HepG2 (cell line): ENCODE data around the gene PTK7.

Experiments
- CBX5 ChIP-seq: sonication (generic); formaldehyde crosslinking; IDR thresholded peaks from 2 replicates; pipeline ENCODE4 v1.4.0; 2020; ENCODE audit warnings: missing genetic modification reagents, borderline replicate concordance
- ELF4 ChIP-seq: sonication (generic); formaldehyde crosslinking; IDR thresholded peaks from 2 replicates; pipeline ENCODE4 v1.5.0; 2020; ENCODE audit warnings: missing genetic modification reagents, mild to moderate bottlenecking, moderate library complexity, borderline replicate concordance
- EP300 ChIP-seq, 3 experiments: sonication (generic) in 1 of 3; formaldehyde crosslinking in 1 of 3; IDR thresholded peaks; 2 replicates each; pipeline versions ENCODE4 v1.5.1 to v1.6.1; 2011 to 2020; ENCODE audit warnings: low read depth in 2 of 3, low read length in 2 of 3, borderline replicate concordance in 1 of 3, improper control_type of control experiment in 1 of 3, mild to moderate bottlenecking in 1 of 3, missing genetic modification reagents in 1 of 3, moderate library complexity in 1 of 3
- RAD21 ChIP-seq: fragments of 450-650 bp; formaldehyde crosslinking; IDR thresholded peaks from 2 replicates; pipeline ENCODE4 v1.5.0; 2020; ENCODE audit warnings: mild to moderate bottlenecking
- SMAD3 ChIP-seq: sonication (generic); formaldehyde crosslinking; IDR thresholded peaks from 2 replicates; pipeline ENCODE4 v1.4.0; 2020; ENCODE audit warnings: missing genetic modification reagents
- ZNF768 ChIP-seq: sonication (generic); formaldehyde crosslinking; IDR thresholded peaks from 2 replicates; pipeline ENCODE4 v1.4.0; 2020; ENCODE audit warnings: missing genetic modification reagents
- ZNF777 ChIP-seq: sonication (generic); formaldehyde crosslinking; IDR thresholded peaks from 2 replicates; pipeline ENCODE4 v1.4.0; 2020; ENCODE audit warnings: missing genetic modification reagents
- TF ChIP-seq, protein P1 (sequence below): sonication (generic); formaldehyde crosslinking; IDR thresholded peaks from 2 replicates; pipeline ENCODE4 v1.4.0; 2020; ENCODE audit warnings: missing genetic modification reagents
- TF ChIP-seq, protein P2 (sequence below): sonication (generic); formaldehyde crosslinking; IDR thresholded peaks from 2 replicates; pipeline ENCODE4 v1.4.0; 2020; ENCODE audit warnings: missing genetic modification reagents
- TF ChIP-seq, protein P3 (sequence below): sonication (generic); formaldehyde crosslinking; IDR thresholded peaks from 2 replicates; pipeline ENCODE4 v1.5.0; 2020; ENCODE audit warnings: mild to moderate bottlenecking, missing genetic modification reagents, moderate library complexity
- TF ChIP-seq, protein P4 (sequence below), 2 experiments: IDR thresholded peaks; 2 replicates each; pipeline ENCODE4 v1.6.1; 2011 to 2012; ENCODE audit warnings: low read length in 2 of 2, borderline replicate concordance in 1 of 2, low read depth in 1 of 2, mild to moderate bottlenecking in 1 of 2, moderate library complexity in 1 of 2
- TF ChIP-seq, protein P5 (sequence below): sonication (generic); formaldehyde crosslinking; IDR thresholded peaks from 2 replicates; pipeline ENCODE4; 2020; ENCODE audit warnings: missing genetic modification reagents, mild to moderate bottlenecking, borderline replicate concordance

DNA sequence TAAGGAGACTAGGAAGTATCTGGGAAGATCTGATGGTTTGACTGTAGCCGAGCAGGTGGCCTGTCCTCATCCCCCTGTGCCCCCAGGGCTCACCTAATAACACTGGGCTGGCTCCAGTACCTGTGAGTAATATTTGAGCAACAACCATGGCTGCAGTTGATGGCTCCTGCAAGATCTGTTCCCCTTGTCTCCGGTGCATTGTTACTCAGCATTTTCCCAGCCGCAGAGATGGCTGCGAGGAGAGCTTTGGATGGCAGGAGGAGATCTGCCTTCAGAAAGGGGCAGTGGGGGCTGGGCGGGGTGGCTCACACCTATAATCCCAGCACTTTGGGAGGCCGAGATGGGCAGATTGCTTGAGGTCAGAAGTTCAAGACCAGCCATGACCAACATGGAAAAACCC is 39.3 kb downstream of the PTK7 start:
- TF ChIP-seq, protein P1, sequence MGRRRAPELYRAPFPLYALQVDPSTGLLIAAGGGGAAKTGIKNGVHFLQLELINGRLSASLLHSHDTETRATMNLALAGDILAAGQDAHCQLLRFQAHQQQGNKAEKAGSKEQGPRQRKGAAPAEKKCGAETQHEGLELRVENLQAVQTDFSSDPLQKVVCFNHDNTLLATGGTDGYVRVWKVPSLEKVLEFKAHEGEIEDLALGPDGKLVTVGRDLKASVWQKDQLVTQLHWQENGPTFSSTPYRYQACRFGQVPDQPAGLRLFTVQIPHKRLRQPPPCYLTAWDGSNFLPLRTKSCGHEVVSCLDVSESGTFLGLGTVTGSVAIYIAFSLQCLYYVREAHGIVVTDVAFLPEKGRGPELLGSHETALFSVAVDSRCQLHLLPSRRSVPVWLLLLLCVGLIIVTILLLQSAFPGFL (CRISPR knock-in tag) = no peak
- no peak for TF ChIP-seq ZNF777 (CRISPR knock-in tag)
- TF ChIP-seq ZNF768 (CRISPR knock-in tag) = no peak
- no peak for TF ChIP-seq SMAD3 (CRISPR knock-in tag)
- no peak for TF ChIP-seq RAD21
- TF ChIP-seq, protein P2, sequence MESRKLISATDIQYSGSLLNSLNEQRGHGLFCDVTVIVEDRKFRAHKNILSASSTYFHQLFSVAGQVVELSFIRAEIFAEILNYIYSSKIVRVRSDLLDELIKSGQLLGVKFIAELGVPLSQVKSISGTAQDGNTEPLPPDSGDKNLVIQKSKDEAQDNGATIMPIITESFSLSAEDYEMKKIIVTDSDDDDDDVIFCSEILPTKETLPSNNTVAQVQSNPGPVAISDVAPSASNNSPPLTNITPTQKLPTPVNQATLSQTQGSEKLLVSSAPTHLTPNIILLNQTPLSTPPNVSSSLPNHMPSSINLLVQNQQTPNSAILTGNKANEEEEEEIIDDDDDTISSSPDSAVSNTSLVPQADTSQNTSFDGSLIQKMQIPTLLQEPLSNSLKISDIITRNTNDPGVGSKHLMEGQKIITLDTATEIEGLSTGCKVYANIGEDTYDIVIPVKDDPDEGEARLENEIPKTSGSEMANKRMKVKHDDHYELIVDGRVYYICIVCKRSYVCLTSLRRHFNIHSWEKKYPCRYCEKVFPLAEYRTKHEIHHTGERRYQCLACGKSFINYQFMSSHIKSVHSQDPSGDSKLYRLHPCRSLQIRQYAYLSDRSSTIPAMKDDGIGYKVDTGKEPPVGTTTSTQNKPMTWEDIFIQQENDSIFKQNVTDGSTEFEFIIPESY (CRISPR knock-in tag) = no peak
- TF ChIP-seq, protein P3, sequence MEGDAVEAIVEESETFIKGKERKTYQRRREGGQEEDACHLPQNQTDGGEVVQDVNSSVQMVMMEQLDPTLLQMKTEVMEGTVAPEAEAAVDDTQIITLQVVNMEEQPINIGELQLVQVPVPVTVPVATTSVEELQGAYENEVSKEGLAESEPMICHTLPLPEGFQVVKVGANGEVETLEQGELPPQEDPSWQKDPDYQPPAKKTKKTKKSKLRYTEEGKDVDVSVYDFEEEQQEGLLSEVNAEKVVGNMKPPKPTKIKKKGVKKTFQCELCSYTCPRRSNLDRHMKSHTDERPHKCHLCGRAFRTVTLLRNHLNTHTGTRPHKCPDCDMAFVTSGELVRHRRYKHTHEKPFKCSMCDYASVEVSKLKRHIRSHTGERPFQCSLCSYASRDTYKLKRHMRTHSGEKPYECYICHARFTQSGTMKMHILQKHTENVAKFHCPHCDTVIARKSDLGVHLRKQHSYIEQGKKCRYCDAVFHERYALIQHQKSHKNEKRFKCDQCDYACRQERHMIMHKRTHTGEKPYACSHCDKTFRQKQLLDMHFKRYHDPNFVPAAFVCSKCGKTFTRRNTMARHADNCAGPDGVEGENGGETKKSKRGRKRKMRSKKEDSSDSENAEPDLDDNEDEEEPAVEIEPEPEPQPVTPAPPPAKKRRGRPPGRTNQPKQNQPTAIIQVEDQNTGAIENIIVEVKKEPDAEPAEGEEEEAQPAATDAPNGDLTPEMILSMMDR (CRISPR knock-in tag) = no peak
- TF ChIP-seq CBX5 (CRISPR knock-in tag) = no peak
- TF ChIP-seq EP300 (IDR thresholded peaks at IDR 0.05; ENCODE audit: low read depth in 2 of 2, low read length in 2 of 2) = no peak
- TF ChIP-seq EP300 (CRISPR knock-in tag; IDR thresholded peaks at IDR 0.05; ENCODE audit: borderline replicate concordance) = no peak
- TF ChIP-seq ELF4 (CRISPR knock-in tag) = no peak
- TF ChIP-seq, protein P4, sequence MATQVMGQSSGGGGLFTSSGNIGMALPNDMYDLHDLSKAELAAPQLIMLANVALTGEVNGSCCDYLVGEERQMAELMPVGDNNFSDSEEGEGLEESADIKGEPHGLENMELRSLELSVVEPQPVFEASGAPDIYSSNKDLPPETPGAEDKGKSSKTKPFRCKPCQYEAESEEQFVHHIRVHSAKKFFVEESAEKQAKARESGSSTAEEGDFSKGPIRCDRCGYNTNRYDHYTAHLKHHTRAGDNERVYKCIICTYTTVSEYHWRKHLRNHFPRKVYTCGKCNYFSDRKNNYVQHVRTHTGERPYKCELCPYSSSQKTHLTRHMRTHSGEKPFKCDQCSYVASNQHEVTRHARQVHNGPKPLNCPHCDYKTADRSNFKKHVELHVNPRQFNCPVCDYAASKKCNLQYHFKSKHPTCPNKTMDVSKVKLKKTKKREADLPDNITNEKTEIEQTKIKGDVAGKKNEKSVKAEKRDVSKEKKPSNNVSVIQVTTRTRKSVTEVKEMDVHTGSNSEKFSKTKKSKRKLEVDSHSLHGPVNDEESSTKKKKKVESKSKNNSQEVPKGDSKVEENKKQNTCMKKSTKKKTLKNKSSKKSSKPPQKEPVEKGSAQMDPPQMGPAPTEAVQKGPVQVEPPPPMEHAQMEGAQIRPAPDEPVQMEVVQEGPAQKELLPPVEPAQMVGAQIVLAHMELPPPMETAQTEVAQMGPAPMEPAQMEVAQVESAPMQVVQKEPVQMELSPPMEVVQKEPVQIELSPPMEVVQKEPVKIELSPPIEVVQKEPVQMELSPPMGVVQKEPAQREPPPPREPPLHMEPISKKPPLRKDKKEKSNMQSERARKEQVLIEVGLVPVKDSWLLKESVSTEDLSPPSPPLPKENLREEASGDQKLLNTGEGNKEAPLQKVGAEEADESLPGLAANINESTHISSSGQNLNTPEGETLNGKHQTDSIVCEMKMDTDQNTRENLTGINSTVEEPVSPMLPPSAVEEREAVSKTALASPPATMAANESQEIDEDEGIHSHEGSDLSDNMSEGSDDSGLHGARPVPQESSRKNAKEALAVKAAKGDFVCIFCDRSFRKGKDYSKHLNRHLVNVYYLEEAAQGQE (IDR thresholded peaks at IDR 0.05; ENCODE audit: borderline replicate concordance in 1 of 2, low read depth in 1 of 2, low read length in 2 of 2) = no peak
- TF ChIP-seq, protein P5, sequence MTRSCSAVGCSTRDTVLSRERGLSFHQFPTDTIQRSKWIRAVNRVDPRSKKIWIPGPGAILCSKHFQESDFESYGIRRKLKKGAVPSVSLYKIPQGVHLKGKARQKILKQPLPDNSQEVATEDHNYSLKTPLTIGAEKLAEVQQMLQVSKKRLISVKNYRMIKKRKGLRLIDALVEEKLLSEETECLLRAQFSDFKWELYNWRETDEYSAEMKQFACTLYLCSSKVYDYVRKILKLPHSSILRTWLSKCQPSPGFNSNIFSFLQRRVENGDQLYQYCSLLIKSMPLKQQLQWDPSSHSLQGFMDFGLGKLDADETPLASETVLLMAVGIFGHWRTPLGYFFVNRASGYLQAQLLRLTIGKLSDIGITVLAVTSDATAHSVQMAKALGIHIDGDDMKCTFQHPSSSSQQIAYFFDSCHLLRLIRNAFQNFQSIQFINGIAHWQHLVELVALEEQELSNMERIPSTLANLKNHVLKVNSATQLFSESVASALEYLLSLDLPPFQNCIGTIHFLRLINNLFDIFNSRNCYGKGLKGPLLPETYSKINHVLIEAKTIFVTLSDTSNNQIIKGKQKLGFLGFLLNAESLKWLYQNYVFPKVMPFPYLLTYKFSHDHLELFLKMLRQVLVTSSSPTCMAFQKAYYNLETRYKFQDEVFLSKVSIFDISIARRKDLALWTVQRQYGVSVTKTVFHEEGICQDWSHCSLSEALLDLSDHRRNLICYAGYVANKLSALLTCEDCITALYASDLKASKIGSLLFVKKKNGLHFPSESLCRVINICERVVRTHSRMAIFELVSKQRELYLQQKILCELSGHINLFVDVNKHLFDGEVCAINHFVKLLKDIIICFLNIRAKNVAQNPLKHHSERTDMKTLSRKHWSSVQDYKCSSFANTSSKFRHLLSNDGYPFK (CRISPR knock-in tag) = no peak
